Measurements from ENCODE around the gene GPC3.

GPC3 gene

DNA sequence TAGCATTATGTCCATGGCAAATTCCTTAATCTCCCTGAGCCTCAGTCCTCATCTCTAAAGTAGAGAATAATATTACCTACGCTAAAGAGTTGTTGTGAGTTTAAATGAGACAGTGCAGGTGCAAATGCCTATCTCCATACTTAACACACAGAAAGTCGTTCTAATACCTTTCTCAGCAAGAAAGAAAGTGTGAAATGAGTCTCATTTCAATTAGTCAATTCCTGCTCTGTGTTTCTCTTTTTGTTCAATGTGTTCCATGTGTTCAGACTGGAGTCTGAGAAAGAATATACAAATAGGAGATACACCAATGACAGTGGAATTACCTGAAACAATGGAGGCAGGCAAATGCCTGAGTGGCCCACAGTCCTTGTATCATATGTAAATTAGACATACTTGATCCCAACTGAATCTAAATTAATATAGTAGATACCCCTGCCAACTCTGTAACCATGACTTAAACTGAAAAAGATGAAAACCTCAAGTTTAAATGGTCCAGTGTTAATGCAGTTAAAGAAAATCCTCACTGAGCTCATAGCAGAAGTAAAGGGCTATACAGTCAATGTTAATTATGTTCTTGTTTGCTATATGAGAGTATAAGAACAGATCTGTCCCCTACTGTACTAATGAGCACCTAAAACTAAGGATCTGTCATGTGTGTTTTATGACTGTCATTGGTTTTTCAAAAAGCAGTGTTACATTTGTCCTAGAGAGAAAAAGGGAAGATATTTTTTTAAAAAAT is 68.2 kb downstream of the GPC3 start:
- H3K4me3 ChIP-seq = no peak overlapping the region
- H3K9me3 ChIP-seq = no peaks in the 10 kb centered on the region
- intact Hi-C loops (cut with DNase I; ENCODE audit: low total_unique reads) = no loop called here
- no peak overlapping the region for H3K27ac ChIP-seq
- DNase-seq = no peak
- H3K4me1 ChIP-seq = no peaks in the 10 kb centered on the region
- no peaks in the 10 kb centered on the region for H3K36me3 ChIP-seq
- H3K27me3 ChIP-seq = no peaks in the 10 kb centered on the region
- no peak for TF ChIP-seq CTCF (IDR thresholded peaks at IDR 0.05)

DNA sequence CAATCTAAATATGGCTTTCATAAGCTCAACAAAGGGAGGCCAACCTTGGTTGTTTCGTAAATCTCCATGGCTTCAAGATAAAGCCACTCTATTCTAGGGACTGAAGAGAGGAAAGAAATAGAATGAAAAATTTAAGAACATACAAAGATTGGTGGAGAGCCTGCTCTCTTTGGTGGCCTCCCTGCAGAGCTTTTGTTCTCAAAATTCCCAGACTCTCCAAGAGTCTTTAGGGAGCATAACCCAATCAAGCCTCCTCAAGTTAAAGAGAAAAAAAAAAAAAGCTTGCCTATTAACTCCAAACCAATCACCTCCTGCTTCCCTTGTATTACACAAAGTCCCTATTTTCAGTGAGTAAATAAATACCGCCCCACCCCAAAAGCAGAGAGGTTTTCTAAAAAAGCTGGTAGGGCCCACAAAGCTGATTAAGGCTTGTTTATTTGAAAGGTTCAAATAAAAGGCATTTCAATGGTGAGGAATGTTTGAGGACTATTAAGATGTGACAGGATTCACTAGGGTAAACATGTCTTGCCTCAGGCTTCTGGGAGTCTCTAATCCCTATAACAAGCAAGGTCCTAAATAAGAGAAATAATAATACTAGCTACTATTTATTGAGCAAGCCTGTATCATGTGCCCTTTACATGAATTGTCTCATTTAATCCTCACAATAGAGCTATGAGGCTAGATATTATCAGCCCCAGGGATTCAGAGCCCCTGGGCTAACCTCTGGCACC is 71.6 kb downstream of the GPC3 start:
- DNase-seq = no peak
- intact Hi-C loops (cut with DNase I; ENCODE audit: low total_unique reads) = no loop called here
- H3K27me3 ChIP-seq = no peaks in the 10 kb centered on the region

GRCh38 chrX:133913009-133913408 is 72.4 kb downstream of the GPC3 start:
- no peaks in the 10 kb centered on the region for H3K9me3 ChIP-seq
- no peak overlapping the region for H3K4me3 ChIP-seq
- DNase-seq = no peak
- H3K36me3 ChIP-seq = no peaks in the 10 kb centered on the region
- H3K4me1 ChIP-seq = no peaks in the 10 kb centered on the region
- no peaks in the 10 kb centered on the region for H3K27me3 ChIP-seq
- TF ChIP-seq CTCF (IDR thresholded peaks at IDR 0.05) = no peak
- H3K27ac ChIP-seq = no peak overlapping the region
- intact Hi-C loops (cut with DNase I; ENCODE audit: low total_unique reads) = no loop called here

More for the DNA sequence above, 71.6 kb downstream of the GPC3 start:
- no peak for TF ChIP-seq CTCF (IDR thresholded peaks at IDR 0.05)
- Histone ChIP-seq H3K4me3 (no peak overlapping the region), H3K27ac (no peak overlapping the region), H3K4me1 (no peaks in the 10 kb centered on the region), H3K36me3 (no peaks in the 10 kb centered on the region), H3K9me3 (no peaks in the 10 kb centered on the region)

DNA sequence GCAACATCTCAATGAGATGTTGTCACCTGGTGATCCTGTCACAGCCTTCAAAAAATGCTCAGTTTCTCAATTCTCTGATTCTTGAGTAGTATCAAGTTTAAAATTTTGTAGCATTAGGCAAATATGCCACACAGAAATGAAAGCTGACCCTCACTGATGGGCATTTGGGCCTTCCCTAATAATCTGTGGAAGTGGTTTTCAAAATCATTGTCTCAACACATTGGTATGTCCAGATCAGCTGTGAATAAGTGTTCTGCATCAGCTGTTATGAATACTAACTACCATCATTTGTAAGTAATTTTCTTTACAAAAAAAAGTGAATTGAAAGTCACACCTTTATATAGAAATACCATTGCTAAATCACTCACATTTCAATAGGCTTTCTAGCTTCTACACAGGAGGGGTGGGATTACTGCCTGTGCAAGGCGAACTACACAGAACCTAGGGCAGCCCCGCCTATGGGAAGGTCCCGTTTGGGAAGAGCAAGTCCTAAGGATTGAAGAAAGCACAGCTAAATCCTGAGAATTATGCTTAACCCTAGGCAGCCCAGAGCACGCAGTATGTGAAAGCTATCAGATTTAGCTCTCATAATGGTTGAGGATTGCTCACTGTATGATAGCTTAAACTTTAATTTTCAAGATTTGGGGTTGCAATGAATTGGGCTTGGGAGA is 73.4 kb downstream of the GPC3 start:
- Histone ChIP-seq H3K36me3 (no peaks in the 10 kb centered on the region), H3K4me1 (no peaks in the 10 kb centered on the region), H3K27me3 (no peaks in the 10 kb centered on the region), H3K27ac (no peak overlapping the region), H3K4me3 (no peak overlapping the region), H3K9me3 (no peaks in the 10 kb centered on the region)
- DNase-seq = no peak
- intact Hi-C loops (cut with DNase I; ENCODE audit: low total_unique reads) = no loop called here
- no peak for TF ChIP-seq CTCF (IDR thresholded peaks at IDR 0.05)

DNA sequence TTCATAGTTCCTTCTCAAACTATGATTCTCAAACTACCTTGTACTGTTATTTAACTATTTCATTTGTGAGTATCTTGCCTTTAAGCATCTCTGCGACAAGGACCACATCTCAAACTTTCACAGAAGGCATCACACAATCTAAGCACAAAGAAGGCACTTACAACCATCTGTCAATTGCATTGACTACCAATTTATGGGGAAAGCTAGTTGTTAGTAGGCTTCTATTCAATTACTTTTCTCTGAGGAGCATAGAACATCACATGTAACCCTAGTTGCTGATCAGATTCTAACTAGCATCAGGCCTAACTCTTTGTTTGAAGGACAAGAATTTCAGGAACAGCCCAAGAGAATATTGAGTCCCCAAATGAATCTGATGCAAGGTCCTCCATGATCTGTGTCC is 74.9 kb downstream of the GPC3 start:
- no peak for TF ChIP-seq CTCF (IDR thresholded peaks at IDR 0.05)
- no peak overlapping the region for H3K27ac ChIP-seq
- H3K4me1 ChIP-seq = no peaks in the 10 kb centered on the region
- H3K4me3 ChIP-seq = no peak overlapping the region
- H3K9me3 ChIP-seq = no peaks in the 10 kb centered on the region
- no peaks in the 10 kb centered on the region for H3K36me3 ChIP-seq
- no peaks in the 10 kb centered on the region for H3K27me3 ChIP-seq
- DNase-seq = no peak
- intact Hi-C loops (cut with DNase I; ENCODE audit: low total_unique reads) = no loop called here
